Endodermal cell (in vitro differentiated cells): ENCODE data around the gene MAN1B1. TPM values are rescaled to one million over a fixed set of nuclear protein-coding genes. Genes with fewer than 3 reads are reported as not detected.

Experiments
- DNase-seq: peaks from one replicate; pipeline ENCODE4 v3.0.0-alpha.2; 2017
- H3K27ac ChIP-seq: 2 replicates; pipeline ENCODE4 v1.5.1; 2013; ENCODE audit warnings: mild to moderate bottlenecking, low read depth, low read length, moderate library complexity
- H3K27me3 ChIP-seq: 2 replicates; pipeline ENCODE4 v1.6.1; 2013; ENCODE audit warnings: mild to moderate bottlenecking, low read length, moderate library complexity; ENCODE audit not compliant: insufficient read depth, control insufficient read depth, poor library complexity, severe bottlenecking
- H3K36me3 ChIP-seq: 2 replicates; pipeline ENCODE4 v1.7.0; 2013; ENCODE audit warnings: mild to moderate bottlenecking, low read length, moderate library complexity; ENCODE audit not compliant: control insufficient read depth, insufficient read depth
- H3K4me1 ChIP-seq: one replicate; pipeline ENCODE4 v1.7.0; 2013; ENCODE audit warnings: low read length; ENCODE audit not compliant: control insufficient read depth, insufficient read depth
- H3K4me3 ChIP-seq: 2 replicates; pipeline ENCODE4 v1.5.1; 2013; ENCODE audit warnings: mild to moderate bottlenecking, low read length, moderate library complexity
- H3K9ac ChIP-seq: 2 replicates; pipeline ENCODE4 v1.6.1; 2013; ENCODE audit warnings: mild to moderate bottlenecking, low read length, moderate library complexity; ENCODE audit not compliant: poor library complexity, severe bottlenecking; ENCODE audit errors: extremely low read depth
- H3K9me3 ChIP-seq: 2 replicates; pipeline ENCODE4 v1.6.1; 2013; ENCODE audit warnings: mild to moderate bottlenecking, low read length, moderate library complexity; ENCODE audit not compliant: control insufficient read depth
- H3K27ac Mint-ChIP-seq: 2 replicates; pipeline ENCODE4 v1.8.0; 2020; ENCODE audit warnings: mixed read lengths
- H3K27me3 Mint-ChIP-seq: 2 replicates; pipeline ENCODE4 v1.8.0; 2021; ENCODE audit warnings: mild to moderate bottlenecking, mixed read lengths; ENCODE audit not compliant: insufficient read depth
- H3K36me3 Mint-ChIP-seq: 2 replicates; pipeline ENCODE4 v1.8.0; 2020; ENCODE audit warnings: low read depth, mixed read lengths
- H3K4me1 Mint-ChIP-seq: 2 replicates; pipeline ENCODE4 v1.8.0; 2020; ENCODE audit warnings: mixed read lengths
- H3K4me3 Mint-ChIP-seq: 2 replicates; pipeline ENCODE4 v1.8.0; 2020; ENCODE audit warnings: mild to moderate bottlenecking, moderate library complexity, mixed read lengths
- H3K9me3 Mint-ChIP-seq: 2 replicates; pipeline ENCODE4 v1.8.0; 2020; ENCODE audit warnings: mild to moderate bottlenecking, mixed read lengths
- CTCF ChIP-seq: fragments of 200-600 bp; sonication (generic); conservative IDR thresholded peaks from 2 replicates; pipeline ENCODE4 v1.5.0; 2021; ENCODE audit warnings: antibody characterized with exemption, mild to moderate bottlenecking
- WGBS, 2 experiments: methylation state at CpG; one replicate each; pipeline versions ENCODE4 v1.1.5 to v1.1.7; 2013; ENCODE audit warnings: missing lambda C conversion rate in 2 of 2, mixed read lengths in 1 of 2; ENCODE audit not compliant: insufficient coverage in 1 of 2, insufficient read length in 1 of 2; 5-methylcytosine and 5-hydroxymethylcytosine counted together
- total RNA-seq, 2 donors: library from RNA; stranded (reverse); fragmentation: NEBNext Ultra II Directional in 1 of 2; extraction: Animal tissue kit (Norgen Biotek cat#: 25700) in 1 of 2; gene quantifications; 2 replicates in 1 of 2; 3 replicates in 1 of 2; pipeline ENCODE4 v1.2.1, GENCODE V29; 2021

Gene MAN1B1
- total RNA-seq, 2 donors from 2014 or later = 62.1 to 63.5 TPM

- H3K4me1 ChIP-seq = no peaks in the 10 kb centered on the region
- H3K27me3 ChIP-seq = peaks cover 82% of the 10 kb centered on the region
- Mint-ChIP-seq H3K9me3 (no peaks in the 10 kb centered on the region), H3K4me3 (no peak overlapping the region), H3K4me1 (no peaks in the 10 kb centered on the region), H3K27me3 (peaks cover 80% of the 10 kb centered on the region), H3K36me3 (no peaks in the 10 kb centered on the region), H3K27ac (no peak overlapping the region)
- no peak overlapping the region for H3K9ac ChIP-seq
- no peak overlapping the region for H3K4me3 ChIP-seq
- no peaks in the 10 kb centered on the region for H3K36me3 ChIP-seq
- H3K9me3 ChIP-seq = no peaks in the 10 kb centered on the region
- no peak for TF ChIP-seq CTCF
- DNase-seq = no peak
- no peak overlapping the region for H3K27ac ChIP-seq
- WGBS, 2 experiments = 67 to 80% methylated on average over 10 to 17 of the region's 17 CpGs
These were observed 54.4 kb downstream of the MAN1B1 start for GRCh38 chr9:137141050-137141810.

- TF ChIP-seq CTCF = no peak
These were observed 55.5 kb downstream of the MAN1B1 start for GRCh38 chr9:137141976-137142936.

GRCh38 chr9:137143459-137143858, 56.7 kb downstream of the MAN1B1 start:
- Histone ChIP-seq H3K4me3 (no peak overlapping the region), H3K36me3 (no peaks in the 10 kb centered on the region), H3K27ac (no peak overlapping the region), H3K27me3 (peaks cover 68% of the 10 kb centered on the region), H3K4me1 (no peaks in the 10 kb centered on the region), H3K9me3 (no peaks in the 10 kb centered on the region), H3K9ac (no peak overlapping the region)
- H3K9me3 Mint-ChIP-seq = no peaks in the 10 kb centered on the region
- H3K27ac Mint-ChIP-seq = no peak overlapping the region
- no peak for TF ChIP-seq CTCF
- H3K4me3 Mint-ChIP-seq = no peak overlapping the region
- DNase-seq = no peak
- H3K4me1 Mint-ChIP-seq = no peaks in the 10 kb centered on the region
- peaks cover 60% of the 10 kb centered on the region for H3K27me3 Mint-ChIP-seq
- no peaks in the 10 kb centered on the region for H3K36me3 Mint-ChIP-seq
- 63 to 71% methylated on average over 1 to 4 of the region's 4 CpGs for WGBS, 2 experiments

More at GRCh38 chr9:137141976-137142936, 55.5 kb downstream of the MAN1B1 start:
- peak; percentile 29 for DNase-seq
- no peak overlapping the region for H3K4me3 Mint-ChIP-seq
- no peaks in the 10 kb centered on the region for H3K4me1 Mint-ChIP-seq
- H3K27me3 Mint-ChIP-seq = peaks cover 72% of the 10 kb centered on the region
- Histone ChIP-seq H3K9me3 (no peaks in the 10 kb centered on the region), H3K4me3 (no peak overlapping the region), H3K4me1 (no peaks in the 10 kb centered on the region), H3K27ac (no peak overlapping the region), H3K36me3 (no peaks in the 10 kb centered on the region), H3K9ac (no peak overlapping the region), H3K27me3 (peaks cover 76% of the 10 kb centered on the region)
- H3K9me3 Mint-ChIP-seq = no peaks in the 10 kb centered on the region
- no peak overlapping the region for H3K27ac Mint-ChIP-seq
- no peaks in the 10 kb centered on the region for H3K36me3 Mint-ChIP-seq
- WGBS, 2 experiments = 77 to 79% methylated on average over 8 to 24 of the region's 24 CpGs
